GM08714 (cell line): ENCODE data around the gene PRPSAP1.
"Not testable (repeated sequence)": the region's sequence is repeated elsewhere in the genome, so short reads cannot be mapped to it uniquely, and the experiment has no call there.

Experiments
- H3K4me3 ChIP-seq: fragments of 200-500 bp; sonication (Bioruptor generic); 2 replicates; pipeline ENCODE4 v1.5.1; 2014; ENCODE audit warnings: mild to moderate bottlenecking, low read length, inconsistent platforms
- ZNF274 ChIP-seq: IDR thresholded peaks from 2 replicates; pipeline ENCODE4 v1.6.1; 2012; ENCODE audit warnings: mild to moderate bottlenecking, low read depth, low read length

Gene PRPSAP1

GRCh38 chr17:76378548-76379274 is 25.0 kb upstream of the PRPSAP1 start:
- TF ChIP-seq ZNF274 = no peak

GRCh38 chr17:76376318-76377133 is 22.8 kb upstream of the PRPSAP1 start:
- no peak overlapping the region for H3K4me3 ChIP-seq
- TF ChIP-seq ZNF274 = no peak

More at GRCh38 chr17:76378548-76379274, 25.0 kb upstream of the PRPSAP1 start:
- no peak overlapping the region for H3K4me3 ChIP-seq

DNA sequence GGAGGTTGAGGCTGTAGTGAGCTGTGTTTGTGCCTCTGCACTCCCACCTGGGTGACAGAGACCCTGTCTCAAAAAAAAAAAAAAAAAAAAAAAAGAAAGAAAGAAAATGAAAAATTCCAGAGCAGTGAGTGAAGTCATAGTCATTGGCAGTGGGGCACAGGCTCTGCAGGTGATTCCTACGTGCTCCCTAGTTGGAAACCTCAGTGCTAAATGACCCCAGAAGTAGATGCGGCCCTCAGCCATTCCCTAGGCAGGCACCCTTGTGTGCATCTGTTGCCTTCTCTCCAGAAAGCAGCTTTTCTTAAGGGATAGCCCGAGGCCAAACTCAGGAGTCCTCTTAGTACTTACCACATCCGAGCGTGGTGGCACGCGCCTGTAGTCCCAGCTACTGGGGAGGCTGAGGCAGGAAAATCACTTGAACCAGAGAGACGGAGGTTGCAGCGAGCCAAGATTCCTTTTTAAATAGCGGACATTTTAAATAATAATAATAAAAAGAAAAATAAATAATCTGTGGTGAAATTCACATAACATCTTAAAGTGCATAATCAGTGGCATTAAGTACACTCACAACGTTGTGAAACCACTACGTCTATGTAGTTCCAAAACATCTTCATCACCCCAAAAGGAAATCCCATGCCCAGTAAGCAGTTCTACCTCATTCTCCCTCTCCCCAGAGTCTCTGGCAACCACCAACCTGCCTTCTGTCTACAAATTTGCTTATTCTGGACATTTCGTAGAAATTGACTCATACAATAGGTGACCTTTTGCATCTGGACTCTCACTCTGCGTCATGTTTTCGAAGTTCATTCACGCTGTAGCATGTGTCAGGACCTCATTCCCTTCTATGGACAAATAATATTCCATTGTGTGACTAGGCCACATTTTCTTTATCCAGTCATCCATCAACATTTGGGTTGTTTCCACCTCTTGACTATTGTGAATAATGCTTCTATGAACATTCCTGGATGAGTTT is 18.2 kb upstream of the PRPSAP1 start:
- TF ChIP-seq ZNF274 = no peak
- H3K4me3 ChIP-seq = no peak overlapping the region

- no peak for TF ChIP-seq ZNF274
- H3K4me3 ChIP-seq = no peak overlapping the region
Observed at GRCh38 chr17:76370261-76370993, 16.7 kb upstream of the PRPSAP1 start.

GRCh38 chr17:76369804-76370203 is 16.1 kb upstream of the PRPSAP1 start:
- no peak overlapping the region for H3K4me3 ChIP-seq
- no peak for TF ChIP-seq ZNF274

- no peak for TF ChIP-seq ZNF274
- H3K4me3 ChIP-seq = no peak overlapping the region
Observed at GRCh38 chr17:76369379-76369778, 15.7 kb upstream of the PRPSAP1 start.

DNA sequence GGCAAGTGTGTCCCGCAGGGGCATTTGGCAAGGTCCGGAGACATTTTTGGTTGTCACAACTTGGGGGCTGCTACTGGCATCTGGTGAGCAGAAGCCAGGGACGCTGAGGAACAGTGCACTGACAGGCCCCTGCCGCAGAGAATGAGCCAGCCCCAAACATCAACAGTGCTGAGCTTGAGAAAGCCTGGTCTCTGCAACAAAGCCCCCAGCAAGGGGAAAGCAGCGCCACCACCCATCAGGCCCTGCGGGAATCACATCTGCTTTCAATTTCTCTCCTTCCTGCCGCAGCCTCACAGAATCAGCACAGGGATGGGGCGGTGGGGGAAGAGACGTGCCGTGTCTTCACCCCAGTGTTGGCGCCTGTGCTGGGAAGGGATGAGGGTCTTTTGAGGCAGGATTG is 14.8 kb upstream of the PRPSAP1 start:
- no peak for TF ChIP-seq ZNF274
- no peak overlapping the region for H3K4me3 ChIP-seq

DNA sequence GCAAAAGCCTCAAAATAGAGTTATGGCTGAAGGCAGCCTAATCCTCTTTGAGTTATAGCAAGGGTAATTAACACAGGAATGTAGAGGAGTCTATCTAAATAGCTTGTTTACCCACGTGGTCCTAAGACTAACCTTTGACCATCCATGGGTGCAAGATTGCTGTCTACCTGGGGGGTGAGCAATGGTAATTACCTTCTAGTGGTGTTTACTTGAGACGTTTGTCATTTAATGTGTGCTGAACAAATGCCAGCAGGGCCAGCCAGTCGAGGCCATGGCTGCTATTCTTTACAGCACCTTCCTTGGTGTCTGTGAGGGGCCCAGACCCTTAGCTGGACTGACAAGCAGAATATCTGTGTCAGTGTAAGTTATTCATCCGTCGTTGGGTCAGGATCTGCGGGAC is 13.9 kb upstream of the PRPSAP1 start:
- H3K4me3 ChIP-seq = no peak overlapping the region
- TF ChIP-seq ZNF274 = no peak

GRCh38 chr17:76366247-76366646 is 12.5 kb upstream of the PRPSAP1 start:
- no peak for TF ChIP-seq ZNF274
- no peak overlapping the region for H3K4me3 ChIP-seq

DNA sequence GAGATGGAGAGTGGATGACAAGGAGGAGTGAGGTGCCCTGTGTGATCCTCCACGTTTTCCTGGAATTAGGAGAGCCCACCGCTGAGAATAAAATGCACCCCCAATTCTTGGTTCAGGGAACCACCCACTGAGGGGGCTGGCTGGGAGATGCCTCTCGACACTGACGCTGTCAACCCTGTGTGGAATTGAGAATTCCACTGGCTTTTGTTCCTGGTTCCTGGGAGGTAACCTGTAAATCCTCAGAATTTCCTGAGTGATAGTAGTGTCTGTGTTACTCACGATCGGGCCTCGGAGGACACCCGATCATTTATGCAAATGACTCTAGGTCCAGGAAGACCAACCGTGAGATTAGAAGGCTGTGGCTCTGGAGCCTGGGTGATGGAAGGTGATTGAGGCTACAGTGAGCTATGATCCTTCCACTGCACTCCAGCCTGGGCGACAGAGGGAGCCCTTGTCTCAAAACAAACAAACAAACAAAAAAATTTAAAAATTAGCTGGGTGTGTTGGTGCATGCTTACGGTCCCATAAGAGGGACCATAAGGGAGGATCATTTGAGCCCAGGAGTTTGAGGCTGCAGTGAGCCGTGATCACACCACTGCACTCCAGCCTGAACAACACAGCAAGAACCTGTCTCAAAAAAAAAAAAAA is 11.7 kb upstream of the PRPSAP1 start:
- TF ChIP-seq ZNF274 = no peak
- no peak overlapping the region for H3K4me3 ChIP-seq

GRCh38 chr17:76363107-76363842 is 9.6 kb upstream of the PRPSAP1 start:
- TF ChIP-seq ZNF274 = no peak
- H3K4me3 ChIP-seq = no peak overlapping the region

GRCh38 chr17:76360461-76360860 is 6.7 kb upstream of the PRPSAP1 start:
- TF ChIP-seq ZNF274 = no peak
- H3K4me3 ChIP-seq = no peak overlapping the region

- H3K4me3 ChIP-seq = not testable (repeated sequence)
Observed at GRCh38 chr17:76359776-76360175, 6.1 kb upstream of the PRPSAP1 start.
